GM12892 (cell line): ENCODE data around the gene HDAC8.

Experiments
- POLR2A ChIP-seq: IDR thresholded peaks from 2 replicates; pipeline ENCODE4 v1.6.1; 2011; ENCODE audit warnings: low read depth, low read length, control low read depth
- TAF1 ChIP-seq: IDR thresholded peaks from 2 replicates; pipeline ENCODE4 v1.6.1; 2011; ENCODE audit warnings: low read depth, mild to moderate bottlenecking, control low read depth, low read length, borderline replicate concordance

GRCh38 chrX:72461766-72462165, 110.9 kb downstream of the HDAC8 start:
- TF ChIP-seq POLR2A (no peak), TAF1 (no peak)
